Transverse colon (tissue), 4 donors: ENCODE results near the gene CTNNBL1. TPM values are rescaled to one million over a fixed set of nuclear protein-coding genes. Genes with fewer than 3 reads are reported as not detected.
A peak's percentile ranks its signal among the peaks of the same experiment; 100 is the strongest.

ENCODE experiments used
- DNase-seq: peaks from one replicate; pipeline ENCODE4 v3.0.0-alpha.2; 2019
- H3K27ac ChIP-seq, 4 donors: fragments of 200-600 bp; sonication (generic); 2 replicates each; pipeline ENCODE4 v1.5.1; 2016 to 2018; ENCODE audit warnings: inconsistent platforms in 4 of 4
- H3K27me3 ChIP-seq: fragments of 200-600 bp; sonication (generic); 2 replicates; pipeline ENCODE4 v1.5.1; 2017; ENCODE audit warnings: inconsistent platforms
- H3K36me3 ChIP-seq, 4 donors: fragments of 200-600 bp; sonication (generic); 2 replicates each; pipeline ENCODE4 v1.5.1; 2017 to 2019; ENCODE audit warnings: inconsistent platforms in 4 of 4
- H3K4me1 ChIP-seq, 4 donors: fragments of 200-600 bp; sonication (generic); 2 replicates each; pipeline ENCODE4 v1.5.1; 2017 to 2020; ENCODE audit warnings: inconsistent platforms in 4 of 4
- H3K4me3 ChIP-seq, 4 donors: fragments of 200-600 bp; sonication (generic); 1 replicate in 1 of 4; 2 replicates in 3 of 4; pipeline versions ENCODE4 v1.5.1 to v1.6.1; 2017 to 2019; ENCODE audit warnings: inconsistent platforms in 4 of 4
- H3K9me3 ChIP-seq, 2 donors: fragments of 200-600 bp; sonication (generic); 2 replicates each; pipeline ENCODE4 v1.5.1; 2017 to 2019; ENCODE audit warnings: inconsistent platforms in 2 of 2
- EP300 ChIP-seq: sonication (generic); formaldehyde crosslinking; IDR thresholded peaks from one replicate; pipeline ENCODE4 v1.6.1; 2017; ENCODE audit warnings: antibody characterized with exemption, low read depth
- POLR2A ChIP-seq: fragments of 450-650 bp; IDR thresholded peaks from one replicate; pipeline ENCODE4 v1.6.1; 2016; ENCODE audit warnings: antibody characterized with exemption, mild to moderate bottlenecking, moderate library complexity
- POLR2AphosphoS5 ChIP-seq, 3 donors: sonication (generic); formaldehyde crosslinking; IDR thresholded peaks; one replicate each; pipeline ENCODE4 v1.6.1; 2016; ENCODE audit warnings: antibody characterized with exemption in 3 of 3
- WGBS, 2 donors: methylation state at CpG; one replicate each; pipeline ENCODE4 v1.1.5; 2018; ENCODE audit warnings: low coverage in 1 of 2; 5-methylcytosine and 5-hydroxymethylcytosine counted together
- in situ Hi-C, 4 donors: fragments of 200-750 bp; cut with MboI; loops; one replicate each; pipeline versions ENCODE4 v1.15.0 to v1.15.1; 2017; ENCODE audit warnings: low sequenced_read_pairs in 3 of 4, low pct_ligation_motif_present in 1 of 4, low pct_unique_long_range_greater_than_20kb in 1 of 4
- intact Hi-C: fragments of 100-400 bp; cut with DNase I; formaldehyde crosslinking; loops from one replicate; pipeline ENCODE4 v1.15.1; 2023; ENCODE audit warnings: low total_unique reads
- total RNA-seq, 4 donors: library from RNA; depleted of rRNA; stranded (reverse); fragments of >200 nt; gene quantifications; one replicate each; pipeline ENCODE4 v1.1.0, GENCODE V29; 2016
- TF ChIP-seq, protein P1 (sequence below), 5 experiments: fragments of 200-600 bp in 3 of 5; fragments of 450-650 bp in 2 of 5; sonication (generic) in 3 of 5; IDR thresholded peaks; 1 replicate in 2 of 5; 2 replicates in 3 of 5; pipeline ENCODE4 v1.5.1; 2016 to 2017; ENCODE audit warnings: antibody characterized with exemption in 5 of 5, inconsistent platforms in 3 of 5, mild to moderate bottlenecking in 2 of 5, moderate library complexity in 1 of 5

CTNNBL1 gene
- total RNA-seq, 4 donors from 2014 or later, result 18.7 to 49.0 (median 22.4) TPM

GRCh38 chr20:37688093-37688492 is 5.7 kb upstream of the CTNNBL1 start:
- Histone ChIP-seq H3K27ac (no peak overlapping the region), H3K27me3 (peaks cover 31% of the 10 kb centered on the region), H3K4me3 (no peak overlapping the region), H3K9me3 (no peaks in the 10 kb centered on the region), H3K36me3 (no peaks in the 10 kb centered on the region), H3K4me1 (no peaks in the 10 kb centered on the region)
- TF ChIP-seq EP300, result no peak
- TF ChIP-seq POLR2AphosphoS5 (IDR thresholded peaks at IDR 0.05), result no peak
- TF ChIP-seq POLR2A, result no peak
- TF ChIP-seq, protein P1, sequence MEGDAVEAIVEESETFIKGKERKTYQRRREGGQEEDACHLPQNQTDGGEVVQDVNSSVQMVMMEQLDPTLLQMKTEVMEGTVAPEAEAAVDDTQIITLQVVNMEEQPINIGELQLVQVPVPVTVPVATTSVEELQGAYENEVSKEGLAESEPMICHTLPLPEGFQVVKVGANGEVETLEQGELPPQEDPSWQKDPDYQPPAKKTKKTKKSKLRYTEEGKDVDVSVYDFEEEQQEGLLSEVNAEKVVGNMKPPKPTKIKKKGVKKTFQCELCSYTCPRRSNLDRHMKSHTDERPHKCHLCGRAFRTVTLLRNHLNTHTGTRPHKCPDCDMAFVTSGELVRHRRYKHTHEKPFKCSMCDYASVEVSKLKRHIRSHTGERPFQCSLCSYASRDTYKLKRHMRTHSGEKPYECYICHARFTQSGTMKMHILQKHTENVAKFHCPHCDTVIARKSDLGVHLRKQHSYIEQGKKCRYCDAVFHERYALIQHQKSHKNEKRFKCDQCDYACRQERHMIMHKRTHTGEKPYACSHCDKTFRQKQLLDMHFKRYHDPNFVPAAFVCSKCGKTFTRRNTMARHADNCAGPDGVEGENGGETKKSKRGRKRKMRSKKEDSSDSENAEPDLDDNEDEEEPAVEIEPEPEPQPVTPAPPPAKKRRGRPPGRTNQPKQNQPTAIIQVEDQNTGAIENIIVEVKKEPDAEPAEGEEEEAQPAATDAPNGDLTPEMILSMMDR (IDR thresholded peaks at IDR 0.05), result no peak
- WGBS, 2 donors, result 33 to 69% methylated on average over 1 to 4 of the region's 4 CpGs
- in situ Hi-C loops, result no loop called here
- no peak for DNase-seq
- intact Hi-C loops, result no loop called here

GRCh38 chr20:37690626-37691369 is 3.0 kb upstream of the CTNNBL1 start:
- Histone ChIP-seq H3K4me1 (peaks cover 6 to 15% (median 10%) of the 10 kb centered on the region in 4 donors), H3K27ac (no peak overlapping the region), H3K27me3 (peaks cover 31% of the 10 kb centered on the region), H3K4me3 (no peak overlapping the region), H3K36me3 (no peaks in the 10 kb centered on the region), H3K9me3 (no peaks in the 10 kb centered on the region)
- in situ Hi-C loops (no loop called here), intact Hi-C loops (no loop called here)
- no peak for DNase-seq
- TF ChIP-seq POLR2A (no peak), POLR2AphosphoS5 (IDR thresholded peaks at IDR 0.05) (no peak), EP300 (no peak)
- TF ChIP-seq, protein P1 (IDR thresholded peaks at IDR 0.05), result no peak
- 73% methylated on average over 5 of the region's 5 CpGs; no CpG with 5 or more reads in 1 of the 2 donors for WGBS, 2 donors

GRCh38 chr20:37692459-37693166 is 1.2 kb upstream of the CTNNBL1 start:
- in situ Hi-C loops (no loop called here), intact Hi-C loops (no loop called here)
- Histone ChIP-seq H3K4me3 (no peak overlapping the region), H3K27ac (no peak overlapping the region), H3K9me3 (no peaks in the 10 kb centered on the region), H3K27me3 (peaks cover 31% of the 10 kb centered on the region), H3K36me3 (no peaks in the 10 kb centered on the region), H3K4me1 (peaks cover 6 to 18% (median 10%) of the 10 kb centered on the region in 4 donors)
- TF ChIP-seq POLR2AphosphoS5 (IDR thresholded peaks at IDR 0.05) (no peak), EP300 (no peak), POLR2A (no peak)
- TF ChIP-seq, protein P1 (IDR thresholded peaks at IDR 0.05), result no peak
- WGBS, 2 donors, result 65 to 89% methylated on average over 2 to 8 of the region's 8 CpGs
- no peak for DNase-seq

DNA sequence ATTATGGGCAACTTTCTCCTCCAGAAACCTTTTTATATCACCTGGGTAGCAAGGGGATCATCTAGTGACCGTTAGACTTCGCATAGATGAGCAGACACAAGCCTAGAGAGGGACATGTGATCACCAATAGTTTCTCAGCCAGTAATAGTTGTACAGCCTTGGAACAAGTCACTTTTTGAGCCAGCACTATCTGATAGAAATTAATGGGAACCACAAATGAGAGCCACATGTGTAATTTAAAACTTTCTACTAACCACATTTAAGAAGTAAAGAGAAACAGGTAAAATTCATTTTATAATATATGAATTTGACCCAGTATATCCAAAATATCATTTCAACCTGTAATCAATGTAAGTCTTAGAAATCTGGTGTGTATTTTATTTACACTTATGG is 592 bp upstream of the CTNNBL1 start:
- Histone ChIP-seq H3K9me3 (no peaks in the 10 kb centered on the region), H3K27me3 (peaks cover 31% of the 10 kb centered on the region), H3K36me3 (no peaks in the 10 kb centered on the region), H3K4me1 (peaks cover 6 to 18% (median 10%) of the 10 kb centered on the region in 4 donors), H3K27ac (peak overlapping the region in 2 of 4 donors; percentile 40 to 47), H3K4me3 (peak overlapping the region; percentile 38 to 100 (median 82))
- intact Hi-C loops (no loop called here), in situ Hi-C loops (no loop called here)
- 72 to 83% methylated on average over 2 of the region's 2 CpGs for WGBS, 2 donors
- no peak for DNase-seq
- TF ChIP-seq EP300, result no peak
